Measurements from ENCODE around the gene DNAH7.

The DNAH7 gene

DNA sequence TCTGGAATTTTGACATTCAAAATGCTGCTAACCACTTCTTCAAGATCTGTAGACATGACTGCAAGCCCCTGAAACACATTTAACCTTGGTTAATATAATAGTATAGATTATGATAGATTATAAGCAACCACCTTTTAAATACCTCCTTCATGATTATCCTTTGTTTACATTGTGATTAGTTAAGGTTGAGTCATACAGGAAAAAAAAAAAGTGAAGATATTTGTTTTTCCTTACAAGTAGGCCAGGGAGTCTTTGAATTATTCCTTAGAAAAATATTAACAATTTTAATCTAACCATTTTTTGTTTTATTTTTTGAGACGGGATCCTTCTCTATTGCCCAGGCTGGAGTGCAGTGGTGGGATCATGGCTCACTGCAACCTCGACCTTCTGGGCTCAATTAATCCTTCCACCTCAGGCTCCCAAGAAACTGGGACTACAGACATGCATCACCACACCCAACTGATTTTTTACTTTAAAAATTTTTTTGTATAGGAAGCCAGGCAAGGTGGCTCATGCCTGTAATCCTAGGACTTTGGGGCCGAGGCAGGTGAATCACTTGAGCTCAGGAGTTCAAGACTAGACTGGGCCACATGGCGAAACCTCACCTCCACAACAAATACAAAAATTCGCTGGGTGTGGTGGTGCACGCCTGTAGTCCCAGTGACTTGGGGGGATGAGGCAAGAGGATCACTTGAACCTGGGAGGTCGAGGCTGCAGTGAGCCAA lies 312.3 kb downstream of the DNAH7 start:
- no peak for DNase-seq (ENCODE audit: low spot score)
- TF ChIP-seq, protein P1, sequence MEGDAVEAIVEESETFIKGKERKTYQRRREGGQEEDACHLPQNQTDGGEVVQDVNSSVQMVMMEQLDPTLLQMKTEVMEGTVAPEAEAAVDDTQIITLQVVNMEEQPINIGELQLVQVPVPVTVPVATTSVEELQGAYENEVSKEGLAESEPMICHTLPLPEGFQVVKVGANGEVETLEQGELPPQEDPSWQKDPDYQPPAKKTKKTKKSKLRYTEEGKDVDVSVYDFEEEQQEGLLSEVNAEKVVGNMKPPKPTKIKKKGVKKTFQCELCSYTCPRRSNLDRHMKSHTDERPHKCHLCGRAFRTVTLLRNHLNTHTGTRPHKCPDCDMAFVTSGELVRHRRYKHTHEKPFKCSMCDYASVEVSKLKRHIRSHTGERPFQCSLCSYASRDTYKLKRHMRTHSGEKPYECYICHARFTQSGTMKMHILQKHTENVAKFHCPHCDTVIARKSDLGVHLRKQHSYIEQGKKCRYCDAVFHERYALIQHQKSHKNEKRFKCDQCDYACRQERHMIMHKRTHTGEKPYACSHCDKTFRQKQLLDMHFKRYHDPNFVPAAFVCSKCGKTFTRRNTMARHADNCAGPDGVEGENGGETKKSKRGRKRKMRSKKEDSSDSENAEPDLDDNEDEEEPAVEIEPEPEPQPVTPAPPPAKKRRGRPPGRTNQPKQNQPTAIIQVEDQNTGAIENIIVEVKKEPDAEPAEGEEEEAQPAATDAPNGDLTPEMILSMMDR (IDR thresholded peaks at IDR 0.05; ENCODE audit: extremely low read depth, missing control alignments) = no peak

DNA sequence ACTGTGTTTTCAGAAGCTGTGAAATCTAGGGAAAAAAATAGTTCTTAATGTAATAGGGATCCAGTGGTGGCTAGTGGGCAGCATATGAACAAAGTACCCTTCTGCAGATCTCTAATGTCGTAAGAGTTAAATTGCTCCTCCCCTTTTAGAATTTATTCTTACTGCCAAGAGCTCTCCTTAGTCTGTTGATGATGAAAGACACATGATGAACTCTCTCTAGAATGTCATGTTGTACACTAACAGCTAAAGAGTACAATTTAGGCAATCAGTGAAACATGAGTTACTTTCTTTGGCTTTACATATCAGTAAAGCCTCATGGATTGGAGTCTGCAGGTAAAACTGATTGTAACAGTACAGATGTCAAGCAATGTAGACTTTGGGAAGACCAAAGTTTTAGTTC lies 327.4 kb downstream of the DNAH7 start:
- TF ChIP-seq, protein P1 (IDR thresholded peaks at IDR 0.05; ENCODE audit: extremely low read depth, missing control alignments) = no peak

DNA sequence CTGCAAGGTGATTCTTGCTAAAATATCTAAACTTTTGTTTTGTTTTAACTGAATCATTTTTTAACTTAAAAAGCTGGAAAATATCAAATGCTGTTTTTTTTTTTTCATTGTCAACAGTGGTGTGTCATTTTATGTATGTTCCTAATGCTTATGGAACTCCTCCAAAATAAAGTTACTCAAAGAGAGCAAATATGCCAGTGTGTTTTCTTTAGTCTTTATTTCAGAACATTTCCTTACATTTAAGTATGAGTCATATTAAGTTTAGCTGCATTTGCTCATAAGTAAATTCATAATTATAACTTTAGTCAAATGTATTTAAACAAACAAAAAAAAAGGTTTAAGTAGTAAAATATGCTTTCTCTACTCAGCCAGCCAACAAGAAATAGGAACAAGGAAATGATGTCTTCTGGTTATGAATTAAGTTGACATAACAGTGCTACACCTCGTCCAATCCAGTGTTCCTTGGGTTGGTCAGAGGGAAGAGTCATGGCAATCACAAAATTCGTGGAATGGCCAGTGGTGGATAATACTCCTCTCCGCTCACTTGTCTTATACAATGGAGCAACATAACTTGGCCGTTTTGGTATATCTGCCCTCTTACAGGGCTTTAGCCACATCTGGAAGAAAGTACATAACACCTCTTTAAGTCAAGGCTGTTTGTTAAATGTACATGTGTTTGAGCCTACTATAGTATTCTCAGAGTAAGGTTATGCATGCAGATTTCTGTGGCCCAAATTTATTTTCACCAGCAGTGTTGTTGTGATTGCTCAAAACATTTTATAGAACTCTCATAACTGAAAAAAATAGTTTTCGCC lies 330.9 kb downstream of the DNAH7 start:
- no peak for DNase-seq (ENCODE audit: low spot score)
- TF ChIP-seq, protein P1 (IDR thresholded peaks at IDR 0.05; ENCODE audit: extremely low read depth, missing control alignments) = no peak

More for the DNA sequence above, 327.4 kb downstream of the DNAH7 start:
- no peak for DNase-seq (ENCODE audit: low spot score)

DNA sequence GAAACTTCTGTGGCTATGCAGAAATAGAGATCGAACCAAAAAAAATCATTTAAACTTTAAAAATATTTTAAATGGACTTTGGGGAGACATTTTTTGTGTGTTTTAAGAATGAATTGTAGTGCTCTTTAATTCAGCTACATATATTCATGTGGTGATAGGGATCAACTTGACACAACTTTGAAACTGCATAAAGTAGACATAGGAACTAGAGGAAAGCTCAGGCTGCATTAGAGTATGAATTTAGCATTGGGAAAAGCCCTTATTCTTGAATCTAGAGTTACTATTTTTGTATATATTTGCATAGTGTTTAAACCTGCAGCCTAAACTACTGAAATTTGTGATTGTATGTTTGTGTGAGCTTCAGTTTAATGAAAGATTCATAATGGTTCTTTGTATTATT lies 333.3 kb downstream of the DNAH7 start:
- TF ChIP-seq, protein P1 (IDR thresholded peaks at IDR 0.05; ENCODE audit: extremely low read depth, missing control alignments) = no peak
- no peak for DNase-seq (ENCODE audit: low spot score)

DNA sequence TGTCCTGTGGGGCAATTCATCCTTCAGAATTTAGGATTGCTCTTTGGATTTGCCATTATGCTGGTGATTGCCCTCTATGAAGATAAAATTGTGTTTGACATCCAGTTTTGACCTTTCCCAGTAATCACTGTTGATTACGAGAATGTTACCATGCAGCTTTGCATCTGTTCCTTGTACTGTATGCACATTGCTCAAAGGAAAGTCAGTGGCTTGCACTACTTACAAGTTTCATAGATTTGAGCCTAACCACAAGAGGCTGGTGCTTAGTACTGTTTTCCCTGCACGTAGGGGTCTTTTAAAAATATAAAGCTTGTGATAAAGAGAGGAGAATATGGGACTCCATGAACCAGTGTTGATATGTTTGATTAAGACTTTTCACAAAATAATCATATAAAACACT lies 333.7 kb downstream of the DNAH7 start:
- TF ChIP-seq, protein P1 (IDR thresholded peaks at IDR 0.05; ENCODE audit: extremely low read depth, missing control alignments) = no peak
- no peak for DNase-seq (ENCODE audit: low spot score)

DNA sequence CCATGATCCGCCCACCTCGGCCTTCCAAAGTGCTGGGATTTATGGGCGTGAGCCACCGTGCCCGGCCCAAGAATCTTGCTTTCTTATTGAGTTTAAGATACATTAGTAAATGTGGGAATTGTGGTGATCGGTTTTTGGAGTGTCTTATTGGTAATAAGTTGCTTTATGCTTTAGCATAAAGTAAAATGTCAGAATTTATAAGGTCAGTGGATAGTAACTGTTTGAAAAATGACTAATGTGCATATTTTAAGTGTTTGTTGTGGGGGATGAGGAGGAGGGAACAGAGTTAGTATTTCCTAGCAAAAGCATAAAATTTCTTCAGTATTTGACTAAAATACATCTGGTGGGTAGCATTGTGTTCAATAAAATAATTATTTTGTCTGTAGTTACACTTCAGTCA lies 334.2 kb downstream of the DNAH7 start:
- TF ChIP-seq, protein P1 (IDR thresholded peaks at IDR 0.05; ENCODE audit: extremely low read depth, missing control alignments) = no peak
- no peak for DNase-seq (ENCODE audit: low spot score)

DNA sequence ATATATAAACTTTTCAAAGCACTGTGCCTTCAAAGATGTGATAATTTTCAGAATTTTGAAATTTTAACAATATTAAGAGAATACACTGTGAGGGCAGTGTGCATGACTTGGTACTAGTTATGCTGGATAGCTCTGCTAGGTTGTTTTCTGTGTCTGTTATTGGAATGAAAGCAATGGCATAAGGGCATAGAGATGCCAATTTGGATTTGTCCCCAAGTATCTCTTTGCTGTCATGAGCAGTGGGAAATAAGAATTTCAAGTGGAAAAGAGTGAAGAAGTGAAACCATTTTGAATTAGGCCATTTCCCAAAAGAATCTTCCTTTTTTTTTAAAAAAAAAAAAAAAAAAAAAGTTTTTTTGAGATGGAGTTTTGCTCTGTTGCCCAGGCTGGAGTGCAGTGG lies 334.8 kb downstream of the DNAH7 start:
- TF ChIP-seq, protein P1 (IDR thresholded peaks at IDR 0.05; ENCODE audit: extremely low read depth, missing control alignments) = no peak
- no peak for DNase-seq (ENCODE audit: low spot score)

Data from GM20000 (cell line).